ENCODE results near the gene CHD6. TPM values are rescaled to one million over a fixed set of nuclear protein-coding genes. Genes with fewer than 3 reads are reported as not detected.

The CHD6 gene
- total RNA-seq, 6 experiments from 2014 or later = 24.7 to 28.9 (median 27.1) TPM

- no peak overlapping the region for H3K4me3 Mint-ChIP-seq
- H3K27ac Mint-ChIP-seq = no peak overlapping the region
- no peaks in the 10 kb centered on the region; the same call in none of the 2 replicates for H3K27me3 Mint-ChIP-seq (ENCODE audit: insufficient read depth)
- no peaks in the 10 kb centered on the region for H3K9me3 Mint-ChIP-seq
- TF ChIP-seq, protein P1, sequence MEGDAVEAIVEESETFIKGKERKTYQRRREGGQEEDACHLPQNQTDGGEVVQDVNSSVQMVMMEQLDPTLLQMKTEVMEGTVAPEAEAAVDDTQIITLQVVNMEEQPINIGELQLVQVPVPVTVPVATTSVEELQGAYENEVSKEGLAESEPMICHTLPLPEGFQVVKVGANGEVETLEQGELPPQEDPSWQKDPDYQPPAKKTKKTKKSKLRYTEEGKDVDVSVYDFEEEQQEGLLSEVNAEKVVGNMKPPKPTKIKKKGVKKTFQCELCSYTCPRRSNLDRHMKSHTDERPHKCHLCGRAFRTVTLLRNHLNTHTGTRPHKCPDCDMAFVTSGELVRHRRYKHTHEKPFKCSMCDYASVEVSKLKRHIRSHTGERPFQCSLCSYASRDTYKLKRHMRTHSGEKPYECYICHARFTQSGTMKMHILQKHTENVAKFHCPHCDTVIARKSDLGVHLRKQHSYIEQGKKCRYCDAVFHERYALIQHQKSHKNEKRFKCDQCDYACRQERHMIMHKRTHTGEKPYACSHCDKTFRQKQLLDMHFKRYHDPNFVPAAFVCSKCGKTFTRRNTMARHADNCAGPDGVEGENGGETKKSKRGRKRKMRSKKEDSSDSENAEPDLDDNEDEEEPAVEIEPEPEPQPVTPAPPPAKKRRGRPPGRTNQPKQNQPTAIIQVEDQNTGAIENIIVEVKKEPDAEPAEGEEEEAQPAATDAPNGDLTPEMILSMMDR (IDR thresholded peaks at IDR 0.05) = no peak
- H3K4me1 Mint-ChIP-seq (ENCODE audit: low read depth) = peaks cover 40% of the 10 kb centered on the region
- peaks cover 17% of the 10 kb centered on the region for H3K36me3 Mint-ChIP-seq (ENCODE audit: low read depth)
- DNase-seq = no peak
Observed at GRCh38 chr20:41531518-41532275, 86.5 kb downstream of the CHD6 start.

DNA sequence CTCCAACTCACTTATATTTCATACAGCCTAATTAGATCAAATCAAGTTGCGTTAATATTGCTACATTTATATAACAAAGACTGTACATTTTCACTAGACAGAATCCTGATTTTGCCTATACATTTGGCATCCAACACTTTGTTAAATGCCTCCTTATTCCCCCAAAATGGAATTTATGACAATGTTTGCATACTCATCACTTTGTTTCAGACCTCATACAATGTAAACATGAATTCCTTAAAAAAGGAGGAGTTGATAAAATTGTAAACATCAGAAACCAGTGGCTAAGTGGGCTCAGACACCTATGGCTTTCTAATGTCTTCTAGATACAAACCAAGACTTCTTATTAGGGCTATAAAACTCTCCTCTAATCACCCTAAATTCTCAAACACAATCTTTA, 87.3 kb downstream of the CHD6 start:
- no peak for DNase-seq
- Mint-ChIP-seq H3K27ac (no peak overlapping the region), H3K36me3 (ENCODE audit: low read depth) (peaks cover 17% of the 10 kb centered on the region), H3K4me3 (no peak overlapping the region), H3K27me3 (ENCODE audit: insufficient read depth) (no peaks in the 10 kb centered on the region; the same call in none of the 2 replicates), H3K4me1 (ENCODE audit: low read depth) (peaks cover 48% of the 10 kb centered on the region), H3K9me3 (no peaks in the 10 kb centered on the region)
- TF ChIP-seq, protein P1 (IDR thresholded peaks at IDR 0.05) = no peak

DNA sequence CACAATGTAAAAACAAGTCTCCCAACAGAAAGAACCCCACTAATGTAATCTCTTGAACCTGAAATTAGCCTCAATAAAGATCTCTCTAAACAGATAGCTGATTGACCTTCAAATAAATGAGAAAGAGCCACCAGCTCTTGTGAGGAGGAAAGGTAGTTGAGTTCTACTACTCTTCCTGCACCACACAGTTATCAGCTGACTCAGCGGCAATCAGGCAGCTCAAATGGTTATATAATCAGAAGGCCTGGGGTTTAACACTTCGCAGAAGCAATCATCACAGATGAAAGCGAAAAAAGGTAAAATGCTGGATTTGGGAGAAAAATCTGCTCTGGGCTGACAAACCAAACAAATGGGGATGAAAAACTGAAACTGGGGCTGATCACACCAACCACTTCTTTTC, 91.8 kb downstream of the CHD6 start:
- Mint-ChIP-seq H3K4me1 (ENCODE audit: low read depth) (peaks cover 35% of the 10 kb centered on the region), H3K4me3 (no peak overlapping the region; the same call in 1 of the 2 replicates), H3K27me3 (ENCODE audit: insufficient read depth) (no peaks in the 10 kb centered on the region; the same call in 1 of the 2 replicates), H3K27ac (no peak overlapping the region), H3K36me3 (ENCODE audit: low read depth) (peaks cover 11% of the 10 kb centered on the region), H3K9me3 (no peaks in the 10 kb centered on the region)
- no peak for DNase-seq
- TF ChIP-seq, protein P1 (IDR thresholded peaks at IDR 0.05) = no peak

DNA sequence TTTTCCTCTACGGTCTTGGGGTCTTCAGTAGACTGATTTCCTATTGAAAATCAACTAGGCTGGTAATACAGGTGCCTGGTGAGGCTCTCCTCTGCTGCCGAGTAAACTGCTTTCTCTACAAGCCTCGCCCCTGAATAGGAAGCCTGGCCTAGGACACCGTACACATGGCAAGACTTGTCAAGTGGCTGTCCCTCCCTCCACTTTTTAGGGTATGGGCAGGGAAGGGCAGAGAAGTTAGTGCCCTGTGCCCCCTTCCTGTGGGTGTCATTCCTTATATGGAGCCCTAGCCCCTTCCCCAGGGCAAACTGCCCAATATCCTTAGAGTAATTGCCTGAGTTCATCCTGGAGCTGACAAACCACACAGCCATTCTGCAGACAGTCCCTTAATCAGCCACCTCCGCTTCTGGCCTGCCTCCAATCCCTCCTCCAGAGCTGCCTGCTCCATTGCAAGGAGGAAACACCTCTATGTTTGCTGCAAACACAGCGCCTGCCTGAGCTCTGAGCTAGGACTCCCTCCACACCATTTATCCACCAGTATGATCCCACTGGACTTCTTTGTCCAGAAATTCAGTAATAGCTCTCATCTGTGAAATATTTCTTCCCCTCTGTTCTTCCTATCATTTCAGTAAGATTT, 93.1 kb downstream of the CHD6 start:
- TF ChIP-seq, protein P1 (IDR thresholded peaks at IDR 0.05) = no peak
- Mint-ChIP-seq H3K36me3 (ENCODE audit: low read depth) (peaks cover 7% of the 10 kb centered on the region), H3K9me3 (no peaks in the 10 kb centered on the region), H3K27ac (peak overlapping the region; percentile 20; the same call in 1 of the 2 replicates), H3K4me1 (ENCODE audit: low read depth) (peaks cover 28% of the 10 kb centered on the region), H3K27me3 (ENCODE audit: insufficient read depth) (no peaks in the 10 kb centered on the region; the same call in 1 of the 2 replicates), H3K4me3 (peak overlapping the region; percentile 80)
- peak; percentile 29 for DNase-seq

GRCh38 chr20:41523857-41524256, 94.3 kb downstream of the CHD6 start:
- no peak for DNase-seq
- no peaks in the 10 kb centered on the region; the same call in 1 of the 2 replicates for H3K27me3 Mint-ChIP-seq (ENCODE audit: insufficient read depth)
- H3K27ac Mint-ChIP-seq = no peak overlapping the region
- H3K4me1 Mint-ChIP-seq (ENCODE audit: low read depth) = peaks cover 28% of the 10 kb centered on the region
- H3K4me3 Mint-ChIP-seq = no peak overlapping the region
- TF ChIP-seq, protein P1 (IDR thresholded peaks at IDR 0.05) = no peak
- H3K9me3 Mint-ChIP-seq = no peaks in the 10 kb centered on the region
- no peaks in the 10 kb centered on the region; the same call in 1 of the 2 replicates for H3K36me3 Mint-ChIP-seq (ENCODE audit: low read depth)

All from HFFc6 (cell line).